Measurements from ENCODE around the gene JAM3.

The JAM3 gene

DNA sequence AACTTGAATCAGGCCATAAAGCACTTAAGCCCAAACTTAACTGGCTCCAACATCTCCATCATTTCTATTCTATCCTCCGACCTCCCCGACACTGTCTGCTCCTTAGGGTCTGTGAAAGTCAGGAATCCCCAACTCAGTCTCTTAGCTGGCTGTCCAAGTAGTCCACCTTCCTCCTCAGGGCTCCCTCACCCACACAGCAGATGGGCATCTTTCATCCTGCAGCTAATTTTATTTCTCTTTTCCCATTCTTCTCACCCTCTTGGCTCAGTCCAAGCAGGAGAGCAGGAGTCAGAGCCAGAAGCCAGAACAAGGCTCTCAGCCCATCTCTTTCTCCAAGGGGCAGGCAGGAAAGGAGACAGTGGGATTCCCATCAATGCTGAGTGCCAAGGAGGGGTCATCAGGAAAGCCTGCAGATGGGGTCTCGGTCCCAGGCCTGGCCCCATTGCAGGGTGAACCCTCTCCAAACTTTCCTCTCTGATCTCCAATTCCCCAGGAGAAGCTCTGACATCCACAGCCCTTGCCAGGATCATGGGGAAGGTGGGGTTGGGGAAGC is 40.4 kb upstream of the JAM3 start:
- H3K27me3 ChIP-seq (ENCODE audit: low read length), result no peaks in the 10 kb centered on the region
- no peaks in the 10 kb centered on the region for H3K36me3 ChIP-seq (ENCODE audit: low read length)
- H3K9me3 ChIP-seq (ENCODE audit: insufficient read depth, low read length), result no peaks in the 10 kb centered on the region
- H3K79me2 ChIP-seq (ENCODE audit: insufficient read depth, low read length), result no peaks in the 10 kb centered on the region
- no peak overlapping the region for H2AFZ ChIP-seq (ENCODE audit: low read depth, low read length, severe bottlenecking)
- TF ChIP-seq EZH2phosphoT487 (conservative IDR thresholded peaks at IDR 0.05; ENCODE audit: low read length), result no peak
- TF ChIP-seq, protein P1, sequence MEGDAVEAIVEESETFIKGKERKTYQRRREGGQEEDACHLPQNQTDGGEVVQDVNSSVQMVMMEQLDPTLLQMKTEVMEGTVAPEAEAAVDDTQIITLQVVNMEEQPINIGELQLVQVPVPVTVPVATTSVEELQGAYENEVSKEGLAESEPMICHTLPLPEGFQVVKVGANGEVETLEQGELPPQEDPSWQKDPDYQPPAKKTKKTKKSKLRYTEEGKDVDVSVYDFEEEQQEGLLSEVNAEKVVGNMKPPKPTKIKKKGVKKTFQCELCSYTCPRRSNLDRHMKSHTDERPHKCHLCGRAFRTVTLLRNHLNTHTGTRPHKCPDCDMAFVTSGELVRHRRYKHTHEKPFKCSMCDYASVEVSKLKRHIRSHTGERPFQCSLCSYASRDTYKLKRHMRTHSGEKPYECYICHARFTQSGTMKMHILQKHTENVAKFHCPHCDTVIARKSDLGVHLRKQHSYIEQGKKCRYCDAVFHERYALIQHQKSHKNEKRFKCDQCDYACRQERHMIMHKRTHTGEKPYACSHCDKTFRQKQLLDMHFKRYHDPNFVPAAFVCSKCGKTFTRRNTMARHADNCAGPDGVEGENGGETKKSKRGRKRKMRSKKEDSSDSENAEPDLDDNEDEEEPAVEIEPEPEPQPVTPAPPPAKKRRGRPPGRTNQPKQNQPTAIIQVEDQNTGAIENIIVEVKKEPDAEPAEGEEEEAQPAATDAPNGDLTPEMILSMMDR (IDR thresholded peaks at IDR 0.05; ENCODE audit: insufficient read depth, low read length, poor library complexity, severe bottlenecking), result no peak
- H3K27ac ChIP-seq (ENCODE audit: low read depth, low read length), result no peak overlapping the region
- no peaks in the 10 kb centered on the region for H4K20me1 ChIP-seq (ENCODE audit: low read depth, low read length)
- no peaks in the 10 kb centered on the region for H3F3A ChIP-seq (ENCODE audit: insufficient read depth)
- no peaks in the 10 kb centered on the region for H3K9me2 ChIP-seq (replicated peaks; ENCODE audit: insufficient read depth, low read length)
- no peak overlapping the region for H3K4me2 ChIP-seq (ENCODE audit: low read depth, low read length, poor library complexity, severe bottlenecking)
- H3K4me3 ChIP-seq (ENCODE audit: insufficient read depth, low read length, poor library complexity, severe bottlenecking), result no peak overlapping the region
- H3K9ac ChIP-seq (ENCODE audit: low read length), result no peak overlapping the region

DNA sequence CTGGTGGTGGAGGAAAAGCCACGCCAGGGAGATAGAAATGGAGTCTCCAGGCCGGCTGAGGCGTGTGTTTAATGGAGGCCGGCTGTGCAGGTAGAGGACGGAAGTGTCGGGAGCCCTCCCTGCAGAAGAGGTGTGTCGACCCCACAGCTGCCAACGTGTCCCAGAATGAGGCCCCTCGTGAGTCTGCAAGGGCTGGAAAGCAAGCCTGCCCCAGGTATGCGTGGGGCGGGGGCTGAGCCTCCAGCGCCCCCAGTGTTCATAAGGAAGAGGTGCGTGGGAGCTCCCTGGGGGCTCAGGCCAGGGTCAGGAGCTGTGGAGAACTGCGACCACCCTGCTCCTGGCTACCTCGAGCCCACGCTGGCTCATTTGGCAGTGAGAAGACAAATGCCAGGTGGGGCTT is 38.0 kb upstream of the JAM3 start:
- Histone ChIP-seq H3K4me2 (ENCODE audit: low read depth, low read length, poor library complexity, severe bottlenecking) (no peak overlapping the region), H2AFZ (ENCODE audit: low read depth, low read length, severe bottlenecking) (no peak overlapping the region), H3K27ac (ENCODE audit: low read depth, low read length) (no peak overlapping the region), H4K20me1 (ENCODE audit: low read depth, low read length) (no peaks in the 10 kb centered on the region), H3F3A (ENCODE audit: insufficient read depth) (no peaks in the 10 kb centered on the region), H3K9me2 (replicated peaks; ENCODE audit: insufficient read depth, low read length) (no peaks in the 10 kb centered on the region), H3K9me3 (ENCODE audit: insufficient read depth, low read length) (no peaks in the 10 kb centered on the region), H3K4me3 (ENCODE audit: insufficient read depth, low read length, poor library complexity, severe bottlenecking) (no peak overlapping the region), H3K79me2 (ENCODE audit: insufficient read depth, low read length) (no peaks in the 10 kb centered on the region), H3K9ac (ENCODE audit: low read length) (no peak overlapping the region), H3K27me3 (ENCODE audit: low read length) (no peaks in the 10 kb centered on the region), H3K36me3 (ENCODE audit: low read length) (no peaks in the 10 kb centered on the region)
- no peak for TF ChIP-seq EZH2phosphoT487 (conservative IDR thresholded peaks at IDR 0.05; ENCODE audit: low read length)
- TF ChIP-seq, protein P1 (IDR thresholded peaks at IDR 0.05; ENCODE audit: insufficient read depth, low read length, poor library complexity, severe bottlenecking), result no peak

DNA sequence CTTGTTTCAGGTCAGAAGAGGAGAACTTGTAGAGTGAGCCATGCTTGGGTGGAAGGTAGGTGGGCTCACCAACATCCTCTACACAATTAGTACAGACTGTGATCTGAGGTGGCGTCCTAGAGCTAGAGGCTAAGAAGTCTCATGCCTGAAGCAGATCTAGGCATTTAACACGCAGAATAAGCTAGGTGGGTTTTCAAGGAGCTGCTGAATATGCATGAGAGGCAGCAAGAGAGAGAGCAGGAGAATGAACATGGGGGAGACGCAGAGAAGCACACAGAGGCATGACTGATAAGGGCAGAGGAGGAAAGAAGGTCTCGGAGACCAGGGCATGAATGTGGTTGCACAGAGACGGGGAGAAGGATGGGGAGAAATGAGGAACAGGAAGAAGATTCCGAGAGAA is 36.8 kb upstream of the JAM3 start:
- no peaks in the 10 kb centered on the region for H3K79me2 ChIP-seq (ENCODE audit: insufficient read depth, low read length)
- no peak for TF ChIP-seq EZH2phosphoT487 (conservative IDR thresholded peaks at IDR 0.05; ENCODE audit: low read length)
- TF ChIP-seq, protein P1 (IDR thresholded peaks at IDR 0.05; ENCODE audit: insufficient read depth, low read length, poor library complexity, severe bottlenecking), result no peak
- no peak overlapping the region for H2AFZ ChIP-seq (ENCODE audit: low read depth, low read length, severe bottlenecking)
- H3K36me3 ChIP-seq (ENCODE audit: low read length), result no peaks in the 10 kb centered on the region
- H3K9ac ChIP-seq (ENCODE audit: low read length), result no peak overlapping the region
- no peaks in the 10 kb centered on the region for H4K20me1 ChIP-seq (ENCODE audit: low read depth, low read length)
- H3F3A ChIP-seq (ENCODE audit: insufficient read depth), result no peaks in the 10 kb centered on the region
- H3K4me3 ChIP-seq (ENCODE audit: insufficient read depth, low read length, poor library complexity, severe bottlenecking), result no peak overlapping the region
- no peaks in the 10 kb centered on the region for H3K9me3 ChIP-seq (ENCODE audit: insufficient read depth, low read length)
- no peaks in the 10 kb centered on the region for H3K9me2 ChIP-seq (replicated peaks; ENCODE audit: insufficient read depth, low read length)
- no peak overlapping the region for H3K4me2 ChIP-seq (ENCODE audit: low read depth, low read length, poor library complexity, severe bottlenecking)
- H3K27me3 ChIP-seq (ENCODE audit: low read length), result no peaks in the 10 kb centered on the region
- H3K27ac ChIP-seq (ENCODE audit: low read depth, low read length), result no peak overlapping the region

Data from SU-DHL-6 (cell line).